ENCODE measurements around the gene NELFA.

GRCh38 chr4:2048831-2049230 lies 40.1 kb upstream of the NELFA start:
- TF ChIP-seq CEBPB (IDR thresholded peaks at IDR 0.05): no peak
- TF ChIP-seq CREB1 (IDR thresholded peaks at IDR 0.05; ENCODE audit: low read depth): no peak
- no peak for TF ChIP-seq YY1 (IDR thresholded peaks at IDR 0.05; ENCODE audit: low read depth)
- TF ChIP-seq EP300 (IDR thresholded peaks at IDR 0.05; ENCODE audit: borderline replicate concordance): no peak
- no peak for TF ChIP-seq REST (IDR thresholded peaks at IDR 0.05; ENCODE audit: low read depth)
- TF ChIP-seq RAD21 (IDR thresholded peaks at IDR 0.05; ENCODE audit: low read depth): no peak
- no peak for TF ChIP-seq MAX (IDR thresholded peaks at IDR 0.05)
- TF ChIP-seq NFIC (IDR thresholded peaks at IDR 0.05): no peak
- TF ChIP-seq TEAD4 (IDR thresholded peaks at IDR 0.05): no peak
- no peak for TF ChIP-seq EGR1 (IDR thresholded peaks at IDR 0.05)
- TF ChIP-seq TCF12 (IDR thresholded peaks at IDR 0.05; ENCODE audit: low read depth): no peak
- no peak for TF ChIP-seq TAF1 (IDR thresholded peaks at IDR 0.05; ENCODE audit: low read depth)
